Karpas-422 (cell line): ENCODE results near the gene CLCNKB. TPM values are rescaled to one million over a fixed set of nuclear protein-coding genes. Genes with fewer than 3 reads are reported as not detected.
A peak's percentile ranks its signal among the peaks of the same experiment; 100 is the strongest.
"Not testable (repeated sequence)": the region's sequence is repeated elsewhere in the genome, so short reads cannot be mapped to it uniquely, and the experiment has no call there.

ENCODE experiments used
- DNase-seq: peaks from one replicate; pipeline ENCODE4 v3.0.0-alpha.2; 2015
- H2AFZ ChIP-seq: fragments of 200-600 bp; sonication (generic); 2 replicates; pipeline ENCODE4 v1.6.1; 2014; ENCODE audit warnings: antibody characterized with exemption, low read length, mixed read lengths
- H3K27ac ChIP-seq: fragments of 200-600 bp; sonication (generic); 2 replicates; pipeline ENCODE4 v1.5.1; 2014; ENCODE audit warnings: mild to moderate bottlenecking, low read length, moderate library complexity
- H3K27me3 ChIP-seq: fragments of 200-600 bp; sonication (generic); 2 replicates; pipeline ENCODE4 v1.6.1; 2014; ENCODE audit warnings: low read length, mixed read lengths
- H3K36me3 ChIP-seq: fragments of 200-600 bp; sonication (generic); 2 replicates; pipeline ENCODE4 v1.6.1; 2014; ENCODE audit warnings: low read length, mixed read lengths; ENCODE audit not compliant: insufficient read depth
- H3K4me1 ChIP-seq: fragments of 200-600 bp; sonication (generic); 2 replicates; pipeline ENCODE4 v1.6.1; 2014; ENCODE audit warnings: mild to moderate bottlenecking, low read length, mixed read lengths
- H3K4me2 ChIP-seq: fragments of 200-600 bp; sonication (generic); 2 replicates; pipeline ENCODE4 v1.6.1; 2014; ENCODE audit warnings: low read length, low read depth, mild to moderate bottlenecking; ENCODE audit not compliant: poor library complexity, severe bottlenecking
- H3K4me3 ChIP-seq: fragments of 200-600 bp; sonication (generic); 2 replicates; pipeline ENCODE4 v1.5.1; 2014; ENCODE audit warnings: mild to moderate bottlenecking, antibody characterized with exemption, low read length, mixed read lengths
- H3K79me2 ChIP-seq: fragments of 200-600 bp; sonication (generic); 2 replicates; pipeline ENCODE4 v1.6.1; 2014; ENCODE audit warnings: mild to moderate bottlenecking, low read length, mixed read lengths
- H3K9ac ChIP-seq: fragments of 200-600 bp; sonication (generic); 2 replicates; pipeline ENCODE4 v1.6.0; 2014; ENCODE audit warnings: low read length
- H3K9me2 ChIP-seq: fragments of 200-600 bp; sonication (generic), shearing (Covaris generic); replicated peaks from 2 replicates; pipeline ENCODE4 v1.6.0; 2014; ENCODE audit warnings: mild to moderate bottlenecking, low read length, moderate library complexity; ENCODE audit not compliant: insufficient read depth
- H3K9me3 ChIP-seq: fragments of 300-700, 200-600 bp; sonication (generic); 2 replicates; pipeline ENCODE4 v1.6.1; 2014; ENCODE audit warnings: low read length, mixed read lengths
- H4K20me1 ChIP-seq: fragments of 200-600 bp; sonication (generic); 2 replicates; pipeline ENCODE4 v1.6.1; 2014; ENCODE audit warnings: mild to moderate bottlenecking, antibody characterized with exemption, low read length, low read depth; ENCODE audit not compliant: insufficient read depth
- total RNA-seq: library from RNA; depleted of rRNA; stranded (reverse); fragments of >200 nt; shearing (Covaris generic); gene quantifications from 2 replicates; pipeline ENCODE4 v1.2.3, GENCODE V29; 2014; ENCODE audit warnings: low replicate concordance

The CLCNKB gene
- total RNA-seq, 1 experiment from 2014 or later: not detected

DNA sequence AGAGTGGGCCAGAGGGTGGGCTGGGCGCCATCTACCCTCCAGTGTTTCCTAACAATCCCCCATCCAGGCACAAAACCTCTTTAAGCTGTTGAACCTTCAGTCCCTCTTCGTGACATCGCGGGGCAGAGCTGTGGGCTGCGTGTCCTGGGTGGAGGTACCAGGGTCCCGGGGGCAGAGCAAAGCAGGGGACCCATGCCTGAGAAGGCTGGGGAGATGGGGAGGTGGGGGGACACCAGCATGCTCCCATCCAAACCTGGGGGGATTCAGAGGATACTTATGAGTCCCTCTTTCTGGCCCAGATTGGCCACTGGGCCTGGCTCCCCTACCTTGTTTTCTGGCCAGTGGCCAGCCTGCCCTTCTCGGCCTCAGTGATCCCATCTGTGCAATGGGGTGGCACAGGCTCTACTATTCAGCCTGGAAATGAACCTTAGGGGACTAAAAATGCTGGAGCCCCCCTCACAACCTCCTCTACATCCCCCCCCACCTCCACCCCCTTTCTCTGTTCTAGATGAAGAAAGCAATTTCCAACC is 10.4 kb upstream of the CLCNKB start:
- not testable (repeated sequence) for H4K20me1 ChIP-seq, H3K4me2 ChIP-seq, H3K27me3 ChIP-seq, H3K9me3 ChIP-seq, H2AFZ ChIP-seq, H3K36me3 ChIP-seq, H3K9ac ChIP-seq, H3K4me1 ChIP-seq, H3K4me3 ChIP-seq, H3K27ac ChIP-seq, H3K9me2 ChIP-seq, H3K79me2 ChIP-seq, DNase-seq

DNA sequence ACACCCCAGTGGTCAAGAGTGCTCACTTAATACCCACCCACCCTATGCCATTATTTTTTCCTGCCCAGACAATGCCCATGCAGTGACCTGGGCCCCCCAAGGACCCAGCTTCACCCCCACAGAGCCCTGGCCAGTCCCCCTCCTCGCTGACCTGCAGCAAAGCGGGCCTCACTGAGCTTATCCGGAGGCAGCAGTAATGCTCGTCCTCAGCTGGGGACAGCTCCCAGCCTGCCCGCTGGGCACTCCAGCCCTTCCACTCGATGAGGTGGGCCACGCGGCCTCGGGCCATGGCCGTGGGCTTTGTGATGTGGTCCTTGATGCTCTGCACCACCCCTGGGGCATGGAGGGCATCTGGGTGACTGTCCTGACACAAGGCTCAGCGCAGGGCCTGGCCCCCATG is 7.1 kb upstream of the CLCNKB start:
- not testable (repeated sequence) for H3K4me3 ChIP-seq, H3K9ac ChIP-seq

DNA sequence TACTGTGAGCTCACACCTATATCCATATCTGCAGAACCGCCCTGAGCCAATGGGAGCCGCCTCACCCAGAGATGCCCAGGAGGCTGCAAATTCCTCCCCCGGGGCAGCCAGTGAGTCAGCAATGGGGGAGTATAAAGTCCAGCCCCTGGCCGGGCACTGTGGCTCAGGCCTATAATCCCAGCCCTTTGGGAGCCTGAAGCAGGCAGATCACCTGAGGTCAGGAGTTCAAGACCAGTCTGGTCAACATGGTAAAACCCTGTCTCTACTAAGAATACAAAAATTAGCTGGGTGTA is 5.0 kb upstream of the CLCNKB start:
- no peaks in the 10 kb centered on the region for H3K4me1 ChIP-seq

More for the DNA sequence above, 7.1 kb upstream of the CLCNKB start:
- DNase-seq, H3K27me3 ChIP-seq, H3K9me3 ChIP-seq, H4K20me1 ChIP-seq, H3K4me1 ChIP-seq, H3K79me2 ChIP-seq, H3K4me2 ChIP-seq, H3K9me2 ChIP-seq, H2AFZ ChIP-seq, H3K36me3 ChIP-seq, H3K27ac ChIP-seq: not testable (repeated sequence)

GRCh38 chr1:16039871-16040270 is 3.7 kb upstream of the CLCNKB start:
- not testable (repeated sequence) for H3K9ac ChIP-seq, H4K20me1 ChIP-seq, DNase-seq, H3K4me2 ChIP-seq, H3K27me3 ChIP-seq, H3K4me3 ChIP-seq, H3K9me3 ChIP-seq, H3K79me2 ChIP-seq, H2AFZ ChIP-seq, H3K9me2 ChIP-seq, H3K4me1 ChIP-seq, H3K27ac ChIP-seq, H3K36me3 ChIP-seq

More for the DNA sequence above, 5.0 kb upstream of the CLCNKB start:
- H3K4me2 ChIP-seq: no peak overlapping the region
- H4K20me1 ChIP-seq: no peaks in the 10 kb centered on the region
- no peak overlapping the region for H3K4me3 ChIP-seq
- no peaks in the 10 kb centered on the region for H3K79me2 ChIP-seq
- no peaks in the 10 kb centered on the region for H3K36me3 ChIP-seq
- H3K27me3 ChIP-seq: no peaks in the 10 kb centered on the region
- H3K27ac ChIP-seq: no peak overlapping the region
- H3K9me3 ChIP-seq: no peaks in the 10 kb centered on the region
- H3K9me2 ChIP-seq: no peaks in the 10 kb centered on the region
- no peak overlapping the region for H3K9ac ChIP-seq
- H2AFZ ChIP-seq: no peak overlapping the region
- no peak for DNase-seq

DNA sequence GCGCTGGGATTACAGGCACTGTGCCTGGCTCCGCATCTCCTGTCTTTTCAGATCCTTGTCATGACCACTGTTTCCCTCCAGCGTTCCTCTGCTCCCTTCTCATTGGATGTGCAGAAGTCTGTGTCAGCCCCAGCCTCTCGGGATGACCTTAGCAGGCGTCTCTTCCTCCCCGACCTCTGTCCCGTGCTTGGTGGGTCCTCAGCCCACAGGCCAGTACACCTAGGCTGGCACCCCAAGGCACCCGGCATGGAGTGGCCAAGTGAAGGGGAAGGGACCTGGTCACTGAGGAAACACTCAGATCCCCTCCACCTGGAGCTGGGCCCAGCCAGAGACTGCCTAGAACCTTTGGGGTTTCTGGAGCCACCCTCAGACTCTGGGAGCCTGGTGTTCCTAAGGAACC is 2.4 kb upstream of the CLCNKB start:
- H3K27me3 ChIP-seq: no peaks in the 10 kb centered on the region
- no peaks in the 10 kb centered on the region for H3K9me3 ChIP-seq

GRCh38 chr1:16042096-16042495 is 1.5 kb upstream of the CLCNKB start:
- no peaks in the 10 kb centered on the region for H3K9me2 ChIP-seq
- H2AFZ ChIP-seq: no peak overlapping the region
- H3K9ac ChIP-seq: no peak overlapping the region
- no peaks in the 10 kb centered on the region for H4K20me1 ChIP-seq
- H3K4me2 ChIP-seq: no peak overlapping the region
- no peak overlapping the region for H3K27ac ChIP-seq
- H3K36me3 ChIP-seq: no peaks in the 10 kb centered on the region
- peak; percentile 61 for DNase-seq
- H3K9me3 ChIP-seq: no peaks in the 10 kb centered on the region
- no peaks in the 10 kb centered on the region for H3K4me1 ChIP-seq
- H3K79me2 ChIP-seq: no peaks in the 10 kb centered on the region
- H3K27me3 ChIP-seq: no peaks in the 10 kb centered on the region
- no peak overlapping the region for H3K4me3 ChIP-seq

More for the DNA sequence above, 2.4 kb upstream of the CLCNKB start:
- Histone ChIP-seq H3K4me3 (no peak overlapping the region), H3K4me2 (no peak overlapping the region), H3K4me1 (no peaks in the 10 kb centered on the region), H4K20me1 (no peaks in the 10 kb centered on the region), H3K79me2 (no peaks in the 10 kb centered on the region), H3K27ac (no peak overlapping the region), H3K9me2 (no peaks in the 10 kb centered on the region), H3K36me3 (no peaks in the 10 kb centered on the region), H2AFZ (no peak overlapping the region), H3K9ac (no peak overlapping the region)
- DNase-seq: no peak

GRCh38 chr1:16042654-16043053 is 928 bp upstream of the CLCNKB start:
- H3K27ac ChIP-seq, H3K9ac ChIP-seq, H2AFZ ChIP-seq, H3K27me3 ChIP-seq, H4K20me1 ChIP-seq, DNase-seq, H3K4me3 ChIP-seq, H3K79me2 ChIP-seq, H3K9me3 ChIP-seq, H3K9me2 ChIP-seq, H3K36me3 ChIP-seq, H3K4me1 ChIP-seq, H3K4me2 ChIP-seq: not testable (repeated sequence)

DNA sequence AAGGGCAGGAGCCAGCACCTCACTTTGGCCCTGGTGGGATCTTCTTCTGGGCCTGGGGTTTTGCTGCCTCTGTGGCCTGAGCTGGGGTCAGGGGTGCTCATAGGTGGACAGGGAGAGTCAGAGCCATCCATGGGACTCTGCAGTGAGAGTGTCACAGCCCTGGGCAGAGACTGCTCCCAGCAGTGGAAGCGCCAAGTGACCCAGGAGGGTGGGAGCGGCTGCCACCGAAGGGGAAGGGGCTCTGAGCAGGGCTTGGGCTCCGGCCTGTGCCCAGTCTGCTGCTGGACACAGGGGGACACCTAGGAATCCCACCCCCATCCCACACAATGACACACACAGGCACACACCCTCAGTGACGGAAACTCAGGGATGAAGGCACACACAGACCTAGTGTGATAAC is 368 bp downstream of the CLCNKB start:
- no peaks in the 10 kb centered on the region for H3K79me2 ChIP-seq
- H2AFZ ChIP-seq: no peak overlapping the region
- no peaks in the 10 kb centered on the region for H3K4me1 ChIP-seq
- no peaks in the 10 kb centered on the region for H3K9me3 ChIP-seq
- no peak overlapping the region for H3K9ac ChIP-seq
- H3K27ac ChIP-seq: no peak overlapping the region
- H3K27me3 ChIP-seq: no peaks in the 10 kb centered on the region
- no peak for DNase-seq
- H3K4me2 ChIP-seq: no peak overlapping the region
- no peaks in the 10 kb centered on the region for H3K36me3 ChIP-seq
- no peak overlapping the region for H3K4me3 ChIP-seq
- no peaks in the 10 kb centered on the region for H3K9me2 ChIP-seq
- no peaks in the 10 kb centered on the region for H4K20me1 ChIP-seq

GRCh38 chr1:16046842-16047241 is 3.3 kb downstream of the CLCNKB start:
- Histone ChIP-seq H3K9ac (no peak overlapping the region), H3K27me3 (no peaks in the 10 kb centered on the region), H2AFZ (no peak overlapping the region), H3K4me2 (no peak overlapping the region), H3K27ac (no peak overlapping the region), H3K79me2 (no peaks in the 10 kb centered on the region), H4K20me1 (no peaks in the 10 kb centered on the region), H3K36me3 (no peaks in the 10 kb centered on the region), H3K4me1 (no peaks in the 10 kb centered on the region), H3K9me2 (no peaks in the 10 kb centered on the region), H3K4me3 (no peak overlapping the region), H3K9me3 (no peaks in the 10 kb centered on the region)
- DNase-seq: no peak
